SJCRH30 (cell line): Measurements from ENCODE around the gene FAF2. TPM values are rescaled to one million over a fixed set of nuclear protein-coding genes. Genes with fewer than 3 reads are reported as not detected.
A peak's percentile ranks its signal among the peaks of the same experiment; 100 is the strongest.
"Not testable (repeated sequence)": the region's sequence is repeated elsewhere in the genome, so short reads cannot be mapped to it uniquely, and the experiment has no call there.

Experiments used
- DNase-seq, 2 experiments: peaks; one replicate each; pipeline ENCODE4 v3.0.0-alpha.2; 2015 to 2020
- H3K27ac ChIP-seq: fragments of 250-450 bp; sonication (Bioruptor Pico); 2 replicates; pipeline ENCODE4 v1.5.1; 2020; ENCODE audit warnings: mild to moderate bottlenecking, moderate library complexity
- H3K27me3 ChIP-seq: fragments of 250-450 bp; sonication (Bioruptor Pico); 2 replicates; pipeline ENCODE4 v1.5.1; 2020; ENCODE audit warnings: mild to moderate bottlenecking, moderate library complexity
- H3K36me3 ChIP-seq: fragments of 250-450 bp; sonication (Bioruptor Pico); 2 replicates; pipeline ENCODE4 v1.5.1; 2020; ENCODE audit warnings: mild to moderate bottlenecking, moderate library complexity
- H3K4me1 ChIP-seq: fragments of 250-450 bp; sonication (Bioruptor Pico); 2 replicates; pipeline ENCODE4 v1.5.1; 2020; ENCODE audit warnings: mild to moderate bottlenecking, moderate library complexity
- H3K4me3 ChIP-seq: fragments of 250-450 bp; sonication (Bioruptor Pico); 2 replicates; pipeline ENCODE4 v1.5.1; 2020; ENCODE audit warnings: mild to moderate bottlenecking, moderate library complexity
- H3K9me3 ChIP-seq: fragments of 250-450 bp; sonication (Bioruptor Pico); replicated peaks from 2 replicates; pipeline ENCODE4 v1.5.1; 2020; ENCODE audit warnings: mild to moderate bottlenecking, moderate library complexity
- total RNA-seq: library from RNA; depleted of rRNA; stranded (reverse); fragments of >200 nt; shearing (Covaris generic); gene quantifications from 2 replicates; pipeline ENCODE4 v1.2.3, GENCODE V29; 2014

The FAF2 gene
- total RNA-seq, 1 experiment from 2014 or later = 52.5 TPM

GRCh38 chr5:176432707-176433106, 15.5 kb upstream of the FAF2 start:
- DNase-seq = no peak
- no peak overlapping the region for H3K4me3 ChIP-seq
- H3K36me3 ChIP-seq = no peaks in the 10 kb centered on the region
- peaks cover 4% of the 10 kb centered on the region; the same call in 1 of the 2 replicates for H3K27me3 ChIP-seq
- H3K27ac ChIP-seq = no peak overlapping the region
- no peaks in the 10 kb centered on the region for H3K9me3 ChIP-seq
- no peaks in the 10 kb centered on the region for H3K4me1 ChIP-seq

DNA sequence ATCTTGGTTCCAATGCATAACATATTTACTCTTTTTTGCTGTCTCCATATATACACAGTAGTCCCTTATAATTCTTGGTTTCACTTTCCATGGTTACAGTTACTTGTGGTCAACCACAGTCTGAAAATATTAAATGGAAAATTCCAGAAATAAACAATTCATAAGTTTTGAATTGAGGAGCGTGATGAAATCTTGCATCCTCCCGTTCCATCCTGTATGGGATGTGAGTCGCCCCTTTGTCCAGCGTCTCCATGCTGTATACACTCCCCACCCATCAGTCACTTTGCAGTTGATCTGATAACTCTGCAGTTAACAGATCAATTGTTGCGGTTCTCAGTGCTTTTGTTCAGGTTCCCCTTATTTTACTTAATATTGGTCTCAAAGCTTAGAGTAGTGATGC, 11.5 kb upstream of the FAF2 start:
- peak overlapping the region; percentile 12; the same call in 1 of the 2 replicates for H3K4me3 ChIP-seq
- H3K36me3 ChIP-seq = no peaks in the 10 kb centered on the region
- H3K27ac ChIP-seq = no peak overlapping the region
- no peaks in the 10 kb centered on the region for H3K9me3 ChIP-seq
- DNase-seq = no peak
- peaks cover 4% of the 10 kb centered on the region; the same call in 1 of the 2 replicates for H3K4me1 ChIP-seq
- H3K27me3 ChIP-seq = no peaks in the 10 kb centered on the region; the same call in 1 of the 2 replicates

GRCh38 chr5:176438959-176439757, 9.0 kb upstream of the FAF2 start:
- Histone ChIP-seq H3K27ac (no peak overlapping the region), H3K27me3 (no peaks in the 10 kb centered on the region; the same call in 1 of the 2 replicates), H3K4me3 (no peak overlapping the region), H3K4me1 (peaks cover 4% of the 10 kb centered on the region; the same call in 1 of the 2 replicates), H3K9me3 (no peaks in the 10 kb centered on the region), H3K36me3 (no peaks in the 10 kb centered on the region)
- peak; percentile 30 to 32 for DNase-seq

DNA sequence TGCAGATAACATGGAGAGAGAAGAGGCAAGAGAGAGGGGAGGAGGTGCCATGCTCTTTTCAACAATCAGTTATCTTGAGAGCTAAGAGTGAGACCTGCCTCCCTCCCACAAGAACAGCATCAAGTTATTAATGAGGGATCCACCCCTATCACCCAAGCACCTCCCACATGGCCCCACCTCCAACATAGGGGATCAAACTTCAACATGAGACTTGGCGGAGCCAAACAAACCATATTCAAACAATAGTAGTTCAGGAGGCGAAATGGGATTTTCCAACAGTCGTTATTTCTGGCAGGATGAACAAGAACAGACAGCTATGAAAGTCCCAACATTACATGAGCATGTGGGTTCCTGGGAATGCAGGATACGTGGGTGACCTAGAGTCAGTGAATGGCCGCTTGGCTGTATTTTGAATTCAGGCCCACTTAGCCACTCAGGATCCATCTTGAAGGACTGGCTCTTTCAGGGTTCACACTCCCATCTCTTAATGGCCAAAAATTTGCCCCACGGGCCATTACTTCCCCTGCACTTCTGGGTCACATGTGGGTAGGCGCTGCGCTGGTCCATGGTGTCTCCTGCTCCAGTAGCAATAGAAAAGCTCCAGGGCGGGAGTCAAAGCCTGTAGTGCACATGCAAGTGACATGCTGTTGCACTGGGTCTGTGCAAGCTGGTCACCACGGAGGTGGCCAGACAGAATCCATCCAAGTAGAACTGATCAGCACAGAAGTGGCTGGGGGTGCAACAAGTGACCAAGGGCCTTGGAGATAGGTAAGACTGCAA, 7.1 kb upstream of the FAF2 start:
- Histone ChIP-seq H3K36me3 (no peaks in the 10 kb centered on the region), H3K27me3 (no peaks in the 10 kb centered on the region; the same call in 1 of the 2 replicates), H3K27ac (no peak overlapping the region), H3K4me1 (peaks cover 4% of the 10 kb centered on the region; the same call in 1 of the 2 replicates), H3K9me3 (no peaks in the 10 kb centered on the region), H3K4me3 (no peak overlapping the region)
- no peak for DNase-seq

DNA sequence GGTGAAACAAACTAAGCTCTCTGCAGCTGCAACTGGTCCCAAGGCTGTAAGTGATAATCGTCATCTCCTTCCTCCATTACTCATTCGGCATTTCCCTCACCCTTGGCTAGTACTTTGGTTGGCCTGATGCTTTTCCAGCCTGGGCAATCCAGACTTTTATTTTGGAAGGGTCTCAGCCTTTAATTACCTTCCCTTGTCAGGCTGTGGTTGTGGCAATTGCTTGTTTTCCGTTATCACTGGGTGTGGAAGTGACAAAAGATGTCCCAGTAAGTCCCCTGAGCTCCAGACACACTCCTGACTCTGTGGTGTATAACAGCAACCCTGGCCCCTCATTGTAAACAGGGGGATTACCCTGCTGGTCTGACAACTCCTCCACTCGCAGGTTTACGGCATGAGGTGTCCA, 6.3 kb upstream of the FAF2 start:
- no peaks in the 10 kb centered on the region; the same call in 1 of the 2 replicates for H3K27me3 ChIP-seq
- H3K27ac ChIP-seq = no peak overlapping the region
- no peaks in the 10 kb centered on the region for H3K9me3 ChIP-seq
- no peak overlapping the region for H3K4me3 ChIP-seq
- H3K36me3 ChIP-seq = no peaks in the 10 kb centered on the region
- H3K4me1 ChIP-seq = peaks cover 4% of the 10 kb centered on the region; the same call in 1 of the 2 replicates
- DNase-seq = no peak

DNA sequence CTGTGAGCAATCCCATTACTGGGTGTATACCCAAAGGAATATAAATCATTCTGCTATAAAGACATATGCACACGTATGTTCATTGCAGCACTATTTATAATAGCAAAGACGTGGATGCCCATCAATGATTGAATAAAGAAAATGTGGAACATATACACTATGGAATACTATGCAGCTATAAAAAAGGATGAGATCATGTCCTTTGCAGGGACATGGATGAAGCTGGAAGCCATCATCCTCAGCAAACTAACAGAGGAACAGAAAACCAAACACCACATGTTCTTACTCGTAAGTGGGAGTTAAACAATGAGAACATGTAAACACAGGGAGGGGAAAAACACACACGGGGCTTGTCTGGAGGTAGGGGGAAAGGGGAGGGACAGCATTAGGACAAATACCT, 5.3 kb upstream of the FAF2 start:
- not testable (repeated sequence) for H3K36me3 ChIP-seq, H3K4me3 ChIP-seq, H3K9me3 ChIP-seq, DNase-seq, H3K27me3 ChIP-seq, H3K27ac ChIP-seq, H3K4me1 ChIP-seq

GRCh38 chr5:176444742-176445141, 3.4 kb upstream of the FAF2 start:
- no peaks in the 10 kb centered on the region for H3K9me3 ChIP-seq
- no peak overlapping the region for H3K4me3 ChIP-seq
- H3K4me1 ChIP-seq = peaks cover 2% of the 10 kb centered on the region; the same call in 1 of the 2 replicates
- no peaks in the 10 kb centered on the region; the same call in 1 of the 2 replicates for H3K27me3 ChIP-seq
- no peak overlapping the region for H3K27ac ChIP-seq
- no peak for DNase-seq
- H3K36me3 ChIP-seq = 0 out of 2 replicates have a peak, but pooled peaks cover 2% of the 10 kb centered on the region

DNA sequence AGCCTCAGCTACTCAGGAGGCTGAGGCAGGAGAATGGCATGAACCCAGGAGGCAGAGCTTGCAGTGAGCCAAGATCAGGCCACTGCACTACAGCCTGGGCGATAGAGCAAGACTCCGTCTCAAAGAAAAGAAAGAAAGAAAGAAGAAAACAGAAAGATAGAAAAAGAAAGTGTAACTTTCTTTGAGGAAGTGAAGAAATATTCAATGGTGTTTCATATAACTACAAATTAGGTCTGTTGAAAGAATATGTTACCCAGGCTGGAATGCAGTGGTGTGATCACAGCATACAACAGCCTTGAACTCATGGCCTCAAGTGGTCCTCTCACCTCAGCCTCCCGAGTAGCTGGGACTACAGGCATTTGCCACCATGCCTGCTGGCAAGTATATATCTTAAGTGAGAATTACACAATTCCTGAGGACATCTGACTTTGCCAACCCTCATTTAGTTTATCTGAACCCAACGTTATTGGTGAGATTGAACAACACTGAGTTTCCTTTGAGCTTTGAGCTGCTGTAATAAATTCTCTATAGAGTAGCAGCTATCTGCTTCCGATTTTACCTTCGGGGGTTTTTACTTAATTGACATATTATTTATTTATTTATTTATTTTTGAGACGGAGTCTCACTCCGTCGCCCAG, 2.0 kb upstream of the FAF2 start:
- H3K4me3 ChIP-seq = no peak overlapping the region
- 0 out of 2 replicates have a peak, but pooled peaks cover 2% of the 10 kb centered on the region for H3K36me3 ChIP-seq
- H3K9me3 ChIP-seq = no peaks in the 10 kb centered on the region
- H3K27ac ChIP-seq = no peak overlapping the region
- H3K4me1 ChIP-seq = peaks cover 5% of the 10 kb centered on the region; the same call in 1 of the 2 replicates
- H3K27me3 ChIP-seq = no peaks in the 10 kb centered on the region; the same call in 1 of the 2 replicates
- no peak for DNase-seq

DNA sequence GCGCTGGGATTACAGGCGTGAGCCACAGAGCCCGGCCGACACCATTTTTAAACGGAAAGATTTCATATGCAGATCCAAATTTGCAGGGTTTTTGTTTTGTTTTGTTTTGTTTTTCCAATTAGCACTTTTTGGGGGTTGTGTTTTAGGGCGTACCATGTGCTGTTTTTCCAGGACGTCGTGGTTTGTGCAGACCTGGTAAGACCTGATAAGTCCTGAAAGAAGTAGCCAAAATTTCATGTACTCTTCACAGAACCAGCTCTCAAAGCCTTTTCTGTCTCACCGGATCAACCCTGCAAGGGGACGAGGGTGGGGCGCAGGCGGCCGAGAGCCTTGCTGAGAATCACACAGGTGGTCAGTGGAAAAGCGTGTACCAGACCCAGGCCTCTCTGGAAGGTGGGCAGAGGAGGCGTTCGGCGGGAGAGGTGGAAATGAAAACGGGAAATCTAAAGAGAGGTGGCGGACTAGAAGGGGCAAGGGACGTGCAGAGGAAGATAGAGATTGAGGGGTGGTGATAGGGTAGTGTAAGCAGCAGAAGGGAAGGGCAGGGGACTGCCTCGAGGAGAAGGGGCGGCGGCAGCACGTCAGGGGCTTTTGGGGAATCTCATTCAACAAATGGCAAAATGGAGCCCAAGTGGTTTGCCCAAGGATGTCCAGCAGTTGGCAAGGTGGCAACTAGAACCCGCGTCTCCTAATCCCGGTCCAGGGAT, 1.1 kb upstream of the FAF2 start:
- DNase-seq = peak in 1 of 2 experiments; percentile 17
- Histone ChIP-seq H3K27me3 (no peaks in the 10 kb centered on the region; the same call in 1 of the 2 replicates), H3K9me3 (no peaks in the 10 kb centered on the region), H3K4me1 (peaks cover 5% of the 10 kb centered on the region; the same call in 1 of the 2 replicates), H3K36me3 (peaks cover 2% of the 10 kb centered on the region; the same call in 1 of the 2 replicates), H3K27ac (peak overlapping the region; percentile 93), H3K4me3 (peak overlapping the region; percentile 74)

DNA sequence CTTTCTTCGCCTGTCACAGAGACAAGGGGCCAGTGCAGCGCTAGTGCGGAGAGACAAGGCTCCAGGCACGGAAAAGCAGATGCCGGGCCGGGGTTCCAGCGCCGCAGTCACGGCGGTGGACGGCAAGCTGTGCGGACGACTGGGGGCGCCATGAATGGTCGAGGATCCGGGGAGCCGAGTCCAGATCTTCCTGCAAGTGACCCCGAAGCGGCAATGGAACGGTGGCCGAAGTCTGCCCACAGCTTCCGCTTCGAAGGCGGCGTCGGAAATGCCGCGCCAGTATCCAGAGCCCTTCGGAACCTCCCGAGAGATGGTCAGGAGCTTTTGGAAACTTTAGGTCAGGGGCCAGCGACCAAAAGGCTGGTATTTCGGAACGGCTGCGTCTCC, 601 bp upstream of the FAF2 start:
- peaks cover 6% of the 10 kb centered on the region; the same call in 1 of the 2 replicates for H3K36me3 ChIP-seq
- peak overlapping the region; percentile 74 for H3K4me3 ChIP-seq
- H3K27ac ChIP-seq = peak overlapping the region; percentile 93
- H3K27me3 ChIP-seq = no peaks in the 10 kb centered on the region
- peak in 1 of 2 experiments; percentile 67 for DNase-seq
- H3K9me3 ChIP-seq = no peaks in the 10 kb centered on the region
- H3K4me1 ChIP-seq = peaks cover 5% of the 10 kb centered on the region; the same call in 1 of the 2 replicates

DNA sequence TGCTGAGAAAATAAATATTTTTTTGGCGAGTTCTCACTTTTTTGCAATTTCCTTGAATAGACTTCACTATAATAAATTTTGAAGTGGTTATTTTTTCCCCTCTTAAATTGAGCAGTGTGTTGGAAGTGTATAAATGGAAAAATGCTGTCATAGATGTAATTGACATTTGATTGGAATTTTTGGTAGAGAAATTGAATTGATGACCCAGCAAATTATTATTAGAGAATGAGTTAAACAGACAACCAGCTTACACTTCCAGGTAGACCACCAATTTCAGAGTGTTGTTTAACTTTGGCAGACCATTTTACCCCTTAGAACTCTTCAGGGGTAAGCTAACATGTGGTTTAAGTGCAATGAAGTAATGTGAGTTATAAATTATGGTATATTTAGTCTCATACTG, 1.9 kb downstream of the FAF2 start:
- no peaks in the 10 kb centered on the region for H3K9me3 ChIP-seq
- no peak for DNase-seq
- no peak overlapping the region for H3K27ac ChIP-seq
- no peak overlapping the region for H3K4me3 ChIP-seq
- peaks cover 15% of the 10 kb centered on the region for H3K36me3 ChIP-seq
- no peaks in the 10 kb centered on the region for H3K27me3 ChIP-seq
- peaks cover 5% of the 10 kb centered on the region; the same call in 1 of the 2 replicates for H3K4me1 ChIP-seq

DNA sequence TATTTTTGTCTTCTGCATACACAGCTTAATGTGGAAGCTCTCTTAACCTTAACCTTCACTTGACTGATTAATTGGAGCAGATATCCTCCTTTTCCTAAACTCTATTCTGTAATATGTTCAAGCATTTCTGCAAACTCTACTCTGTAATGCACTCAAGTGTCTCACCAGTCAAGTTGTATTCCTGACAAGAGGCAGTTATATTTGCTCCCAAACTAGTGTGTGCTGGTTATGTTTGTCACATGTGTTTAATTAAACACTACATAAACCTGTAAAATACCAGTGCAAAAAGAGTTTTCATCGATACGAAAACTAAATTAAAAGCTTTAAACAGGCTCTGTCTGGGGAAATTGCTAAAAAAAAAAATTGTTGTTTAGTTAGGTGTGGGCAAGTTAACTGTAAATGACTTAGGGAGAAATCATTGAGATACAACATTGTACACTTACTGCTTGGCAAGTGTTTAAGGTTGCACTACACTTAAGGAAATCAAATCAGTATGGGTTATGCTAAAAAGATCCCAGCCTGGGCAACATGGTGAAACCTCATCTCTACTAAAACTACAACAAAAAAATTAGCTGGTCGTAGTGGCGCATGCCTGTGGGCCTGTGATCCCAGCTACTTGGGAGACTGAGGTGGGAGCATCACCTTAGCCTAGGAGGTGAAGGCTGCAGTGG, 6.7 kb downstream of the FAF2 start:
- H3K9me3 ChIP-seq = no peaks in the 10 kb centered on the region; the same call in 1 of the 2 replicates
- no peak overlapping the region for H3K27ac ChIP-seq
- DNase-seq = no peak
- peaks cover 1% of the 10 kb centered on the region; the same call in 1 of the 2 replicates for H3K4me1 ChIP-seq
- no peak overlapping the region for H3K4me3 ChIP-seq
- no peaks in the 10 kb centered on the region for H3K27me3 ChIP-seq
- H3K36me3 ChIP-seq = peaks cover 13% of the 10 kb centered on the region

DNA sequence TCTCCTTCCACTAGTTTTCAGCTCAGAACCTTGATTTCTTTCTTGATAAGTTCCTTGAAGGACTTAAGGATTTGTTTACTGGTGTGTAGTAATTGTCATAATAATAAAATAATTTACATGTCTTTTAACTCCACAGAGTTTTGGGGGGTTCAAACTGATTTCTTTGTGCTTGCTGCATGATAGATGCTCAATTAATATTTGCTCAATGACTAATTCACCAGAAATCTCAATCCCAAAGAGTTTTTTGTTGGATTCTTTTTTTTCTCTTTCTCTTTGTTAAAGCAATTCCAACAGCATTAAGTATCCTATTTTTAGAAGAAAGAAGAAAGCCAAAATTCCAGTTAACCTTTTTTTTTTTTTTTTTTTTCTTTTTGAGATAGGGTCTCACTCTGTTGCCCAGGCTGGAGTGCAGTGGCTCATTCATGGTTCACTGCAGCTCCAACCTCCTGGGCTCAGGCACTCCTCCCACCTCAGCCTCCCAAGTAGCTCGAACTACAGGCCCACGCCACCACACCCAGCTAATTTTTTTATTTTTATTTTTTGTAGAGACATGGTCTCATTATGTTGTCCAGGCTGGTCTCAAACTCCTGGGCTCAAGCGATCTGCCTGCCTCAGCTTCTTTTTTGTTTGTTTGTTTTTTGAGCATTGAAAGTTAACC, 10.8 kb downstream of the FAF2 start:
- Histone ChIP-seq H3K36me3 (peaks cover 4% of the 10 kb centered on the region), H3K9me3 (no peaks in the 10 kb centered on the region; the same call in 1 of the 2 replicates), H3K27me3 (no peaks in the 10 kb centered on the region), H3K4me3 (no peak overlapping the region), H3K4me1 (no peaks in the 10 kb centered on the region), H3K27ac (no peak overlapping the region)
- no peak for DNase-seq
